Measurements from ENCODE around the gene ATP6V1E1. TPM values are rescaled to one million over a fixed set of nuclear protein-coding genes. Genes with fewer than 3 reads are reported as not detected.
A peak's percentile ranks its signal among the peaks of the same experiment; 100 is the strongest.

The ATP6V1E1 gene
- total and polyA plus RNA-seq, 9 of the 15 experiments (the other 6 are each of a cell fraction or from before 2014, with no cell fraction given): 122 to 249 (median 179) TPM

DNA sequence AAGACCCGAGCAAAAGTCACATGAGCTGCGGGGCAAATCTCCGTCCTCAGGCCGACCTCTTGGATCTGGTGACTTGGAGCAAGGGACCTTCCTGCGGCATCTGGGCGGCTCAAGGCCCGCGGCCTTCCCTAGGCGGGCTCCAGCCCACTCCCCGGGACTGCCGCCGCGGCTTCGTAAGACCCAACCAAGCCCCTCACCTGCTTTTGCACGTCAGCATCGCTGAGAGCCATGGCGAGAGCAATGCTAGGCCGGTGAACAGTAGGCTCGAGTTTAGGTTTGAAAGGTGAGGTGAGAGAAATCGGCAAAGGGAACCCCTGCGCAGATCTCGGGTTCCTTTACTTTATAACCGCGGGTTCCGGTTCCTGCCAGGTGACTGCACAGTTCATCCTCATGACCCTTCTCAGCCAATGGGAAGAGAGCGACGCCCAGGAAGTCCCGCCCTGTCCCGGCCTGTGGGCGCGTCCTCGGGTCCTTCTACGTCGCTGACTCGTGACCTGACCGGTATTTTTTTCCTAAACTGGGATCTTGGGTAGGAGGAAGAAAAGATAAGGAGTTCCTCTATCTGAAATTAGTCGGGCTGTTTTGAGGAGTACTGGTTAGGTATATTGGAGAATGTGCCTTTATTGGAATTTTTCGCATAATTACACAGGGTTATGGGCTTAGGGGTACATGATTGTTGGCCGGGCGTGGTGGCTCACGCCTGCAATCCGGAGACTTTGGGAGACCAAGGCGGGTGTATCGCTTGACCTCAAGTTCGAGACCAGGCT lies at the start of gene ATP6V1E1 (continued):
- TF ChIP-seq RREB1 (CRISPR knock-in tag; IDR thresholded peaks at IDR 0.05) (no peak), NCOA2 (IDR thresholded peaks at IDR 0.05; ENCODE audit: partially characterized antibody in 2 of 2) (no peak), SOX6 (IDR thresholded peaks at IDR 0.05) (peak; percentile 46), MYBL2 (IDR thresholded peaks at IDR 0.05; ENCODE audit: low read depth) (peak; percentile 39; the same call in 1 of the 2 replicates), MYBL2 (CRISPR knock-in tag; IDR thresholded peaks at IDR 0.05; ENCODE audit: borderline replicate concordance) (no peak), NCOA4 (IDR thresholded peaks at IDR 0.05; ENCODE audit: partially characterized antibody) (no peak), RUNX1 (IDR thresholded peaks at IDR 0.05; ENCODE audit: low read depth) (no peak), MED1 (CRISPR knock-in tag; IDR thresholded peaks at IDR 0.05; ENCODE audit: borderline replicate concordance) (no peak), U2AF2 (optimal IDR thresholded peaks at IDR 0.05; ENCODE audit: low read depth, low read length) (no peak), CBX3 (IDR thresholded peaks at IDR 0.05; ENCODE audit: borderline replicate concordance in 1 of 2, low read length in 2 of 2) (0 out of 3 replicates have a peak, but pooled peaks of 1 of the 2 experiments have one; percentile 17), ZNF764 (CRISPR knock-in tag; IDR thresholded peaks at IDR 0.05; ENCODE audit: low read depth) (no peak), ZNF561 (CRISPR knock-in tag; conservative IDR thresholded peaks at IDR 0.05) (no peak), ZNF511 (CRISPR knock-in tag; IDR thresholded peaks at IDR 0.05) (no peak), GABPA (tag; conservative IDR thresholded peaks at IDR 0.05; ENCODE audit: low read depth) (peak; percentile 97), ZNF431 (CRISPR knock-in tag; IDR thresholded peaks at IDR 0.05) (no peak), HMGN3 (IDR thresholded peaks at IDR 0.05; ENCODE audit: borderline replicate concordance, extremely low read depth, insufficient read length, low read depth, low read length) (peak; percentile 48), ESRRB (CRISPR knock-in tag; IDR thresholded peaks at IDR 0.05; ENCODE audit: borderline replicate concordance) (no peak), ZNF699 (CRISPR knock-in tag; IDR thresholded peaks at IDR 0.05; ENCODE audit: insufficient replicate concordance) (no peak), ILK (tag; IDR thresholded peaks at IDR 0.05; ENCODE audit: borderline replicate concordance, low read depth) (no peak), FOXJ3 (CRISPR knock-in tag; IDR thresholded peaks at IDR 0.05) (no peak)
- TF ChIP-seq, protein P1, sequence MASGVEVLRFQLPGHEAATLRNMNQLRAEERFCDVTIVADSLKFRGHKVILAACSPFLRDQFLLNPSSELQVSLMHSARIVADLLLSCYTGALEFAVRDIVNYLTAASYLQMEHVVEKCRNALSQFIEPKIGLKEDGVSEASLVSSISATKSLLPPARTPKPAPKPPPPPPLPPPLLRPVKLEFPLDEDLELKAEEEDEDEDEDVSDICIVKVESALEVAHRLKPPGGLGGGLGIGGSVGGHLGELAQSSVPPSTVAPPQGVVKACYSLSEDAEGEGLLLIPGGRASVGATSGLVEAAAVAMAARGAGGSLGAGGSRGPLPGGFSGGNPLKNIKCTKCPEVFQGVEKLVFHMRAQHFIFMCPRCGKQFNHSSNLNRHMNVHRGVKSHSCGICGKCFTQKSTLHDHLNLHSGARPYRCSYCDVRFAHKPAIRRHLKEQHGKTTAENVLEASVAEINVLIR (CRISPR knock-in tag; IDR thresholded peaks at IDR 0.05): peak; percentile 58
